GM12865 (cell line): ENCODE measurements around the gene OCIAD2.

Experiments used
- DNase-seq: peaks from one replicate; pipeline ENCODE4 v3.0.0; 2010; ENCODE audit warnings: low read depth
- H3K4me3 ChIP-seq: 2 replicates; pipeline ENCODE4 v1.5.1; 2011; ENCODE audit warnings: mild to moderate bottlenecking, low read depth, low read length, control low read depth
- CTCF ChIP-seq: IDR thresholded peaks from 2 replicates; pipeline ENCODE4 v1.5.1; 2011; ENCODE audit warnings: low read length, control low read depth, low read depth, inconsistent platforms; ENCODE audit not compliant: insufficient read depth; ENCODE audit errors: missing control alignments

The OCIAD2 gene

DNA sequence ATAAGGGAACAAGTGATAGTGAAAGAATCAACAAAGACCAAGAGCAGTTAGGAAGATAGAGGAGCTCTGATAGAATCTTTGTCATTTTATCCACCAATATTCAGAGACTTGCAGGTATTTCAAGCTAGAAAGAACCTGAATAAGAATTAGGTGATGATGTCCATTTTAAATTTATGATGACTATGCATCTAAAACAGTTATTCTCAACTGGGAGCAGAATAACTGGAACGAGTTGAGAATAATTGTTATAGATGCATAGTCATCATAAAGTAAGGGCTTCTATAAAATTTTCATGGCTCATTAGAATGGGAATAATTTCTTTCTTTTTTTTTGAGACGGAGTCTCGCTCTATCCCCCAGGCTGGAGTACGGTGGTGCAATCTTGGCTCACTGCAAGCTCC is 69.9 kb downstream of the OCIAD2 start:
- no peak for TF ChIP-seq CTCF
- DNase-seq: no peak
- H3K4me3 ChIP-seq: no peak overlapping the region
